Activated CD8-positive, alpha-beta memory T cell treated with anti-CD3 and anti-CD28 coated beads, Interleukin-2, amount 50 U/mL, for 1 hour (primary cell): ENCODE measurements around the gene SIRPB2.

ENCODE experiments used
- DNase-seq: peaks from one replicate; pipeline ENCODE4 v3.0.0-alpha.2; 2020; ENCODE audit errors: extremely low read depth

SIRPB2 gene

GRCh38 chr20:1491281-1491840 is at the start of gene SIRPB2:
SIRPB2 (minus strand) TSS chr20:1491420; CDS start chr20:1491359, 61 bp downstream.
- no peak for DNase-seq

GRCh38 chr20:1539816-1540419 is 48.7 kb upstream of the SIRPB2 start:
- DNase-seq, result no peak

- no peak for DNase-seq
Observed at GRCh38 chr20:1538655-1539054, 47.4 kb upstream of the SIRPB2 start.

GRCh38 chr20:1537731-1538058 is 46.5 kb upstream of the SIRPB2 start:
- no peak for DNase-seq

- DNase-seq, result no peak
Observed at GRCh38 chr20:1536893-1537730, 45.9 kb upstream of the SIRPB2 start.

- no peak for DNase-seq
Observed at GRCh38 chr20:1535420-1536175, 44.4 kb upstream of the SIRPB2 start.

- no peak for DNase-seq
Observed at GRCh38 chr20:1534526-1534925, 43.3 kb upstream of the SIRPB2 start.

GRCh38 chr20:1533059-1533458 is 41.8 kb upstream of the SIRPB2 start:
- DNase-seq, result no peak

- DNase-seq, result no peak
Observed at GRCh38 chr20:1528811-1529210, 37.6 kb upstream of the SIRPB2 start.

- DNase-seq, result no peak
Observed at GRCh38 chr20:1527923-1528322, 36.7 kb upstream of the SIRPB2 start.

GRCh38 chr20:1526896-1527295 is 35.7 kb upstream of the SIRPB2 start:
- DNase-seq, result no peak

GRCh38 chr20:1526310-1526709 is 35.1 kb upstream of the SIRPB2 start:
- DNase-seq, result no peak

- DNase-seq, result no peak
Observed at GRCh38 chr20:1524004-1524403, 32.8 kb upstream of the SIRPB2 start.

GRCh38 chr20:1517010-1517409 is 25.8 kb upstream of the SIRPB2 start:
- DNase-seq, result no peak

GRCh38 chr20:1513801-1514200 is 22.6 kb upstream of the SIRPB2 start:
- DNase-seq, result no peak

- DNase-seq, result no peak
Observed at GRCh38 chr20:1509237-1509636, 18.0 kb upstream of the SIRPB2 start.

- no peak for DNase-seq
Observed at GRCh38 chr20:1508574-1508973, 17.4 kb upstream of the SIRPB2 start.

GRCh38 chr20:1507276-1507675 is 16.1 kb upstream of the SIRPB2 start:
- DNase-seq, result no peak

- DNase-seq, result no peak
Observed at GRCh38 chr20:1505871-1506270, 14.7 kb upstream of the SIRPB2 start.

GRCh38 chr20:1505361-1505760 is 14.1 kb upstream of the SIRPB2 start:
- no peak for DNase-seq

- peak; percentile 43 for DNase-seq
Observed at GRCh38 chr20:1503564-1504227, 12.5 kb upstream of the SIRPB2 start.

- DNase-seq, result no peak
Observed at GRCh38 chr20:1500496-1500895, 9.3 kb upstream of the SIRPB2 start.
